HepG2 (cell line): ENCODE results near the gene TPX2. TPM values are rescaled to one million over a fixed set of nuclear protein-coding genes. Genes with fewer than 3 reads are reported as not detected.
A peak's percentile ranks its signal among the peaks of the same experiment; 100 is the strongest.

Experiments
- ATAC-seq: fragments of 200-7000 bp; cut with Tn5 transposase; 3 replicates; pipeline ENCODE4 v1.9.1; 2020; ENCODE audit warnings: mild to moderate bottlenecking, moderate library complexity
- BruUV-seq: library from RNA; stranded (reverse); fragments of 400-500 nt; replicated peaks from 2 replicates; lab custom pipeline; 2021; lab: Mats Ljungman, UMichigan
- CTCF ChIA-PET: fragments of 300-600 bp; formaldehyde crosslinking; extraction: SDS; loops from one replicate; lab custom pipeline; 2021; ENCODE audit warnings: low total read pairs, inconsistent platforms, low intra/inter-chr PET ratio; lab: Yijun Ruan, JAX
- POLR2A ChIA-PET: fragments of 350-600 bp; sonication (Branson Sonifier 250); formaldehyde crosslinking; loops from one replicate; lab custom pipeline; 2020; ENCODE audit warnings: antibody characterized with exemption, inconsistent platforms; lab: Yijun Ruan, JAX
- DNase-seq: peaks from one replicate; pipeline ENCODE4 v3.0.0-alpha.2; 2015; ENCODE audit warnings: low spot score
- FAIRE-seq: peaks from 3 replicates; lab custom pipeline; 2011; peaks lifted over from hg19 to GRCh38; lab: Jason Lieb, UNC
- H2AFZ ChIP-seq: one replicate; pipeline ENCODE4 v1.6.1; 2011; ENCODE audit warnings: low read length, inconsistent platforms
- H3K27ac ChIP-seq: fragments of 300-600 bp; 3 replicates; pipeline ENCODE4 v1.8.0; 2011; ENCODE audit warnings: mixed run types, mild to moderate bottlenecking, mixed read lengths, low read length, inconsistent platforms; ENCODE audit not compliant: insufficient read depth; ENCODE audit errors: extremely low read length
- H3K27me3 ChIP-seq, 2 experiments: fragments of 200-600 bp in 1 of 2; 2 replicates in 1 of 2; 3 replicates in 1 of 2; pipeline versions ENCODE4 v1.6.0 to v1.8.0; 2011; ENCODE audit warnings: low read length in 2 of 2, mild to moderate bottlenecking in 2 of 2, moderate library complexity in 2 of 2, inconsistent platforms in 1 of 2; ENCODE audit not compliant: insufficient read depth in 2 of 2, control insufficient read depth in 1 of 2
- H3K36me3 ChIP-seq, 2 experiments: fragments of 200-600 bp in 1 of 2; replicated peaks in 1 of 2; 2 replicates in 1 of 2; 3 replicates in 1 of 2; pipeline versions ENCODE4 v1.5.1 to v1.8.0; 2011; ENCODE audit warnings: low read length in 2 of 2, inconsistent platforms in 1 of 2; ENCODE audit not compliant: insufficient read depth in 2 of 2, control insufficient read depth in 1 of 2
- H3K4me1 ChIP-seq: 2 replicates; pipeline ENCODE4 v1.5.1; 2012; ENCODE audit warnings: low read length, inconsistent platforms; ENCODE audit not compliant: insufficient read depth
- H3K4me2 ChIP-seq: 2 replicates; pipeline ENCODE4 v1.6.0; 2011; ENCODE audit warnings: low read depth, low read length, inconsistent platforms
- H3K4me3 ChIP-seq, 3 experiments: fragments of 200-600 bp in 1 of 3; sonication (generic), shearing (Covaris generic) in 1 of 3; replicated peaks in 1 of 3; 2 replicates each; pipeline ENCODE4 v1.5.1; 2011 to 2016; ENCODE audit warnings: low read length in 3 of 3, inconsistent platforms in 2 of 3, low read depth in 2 of 3, mild to moderate bottlenecking in 2 of 3, control low read depth in 1 of 3, mixed read lengths in 1 of 3; ENCODE audit not compliant: insufficient read depth in 1 of 3
- H3K79me2 ChIP-seq: one replicate; pipeline ENCODE4 v1.6.1; 2011; ENCODE audit warnings: low read length, inconsistent platforms; ENCODE audit not compliant: insufficient read depth
- H3K9ac ChIP-seq: 2 replicates; pipeline ENCODE4 v1.6.0; 2011; ENCODE audit warnings: mild to moderate bottlenecking, low read depth, low read length, inconsistent platforms; ENCODE audit not compliant: insufficient read depth
- H3K9me3 ChIP-seq: 2 replicates; pipeline ENCODE4 v1.5.1; 2012; ENCODE audit warnings: mild to moderate bottlenecking, low read length
- H4K20me1 ChIP-seq: 2 replicates; pipeline ENCODE4 v1.6.0; 2011; ENCODE audit warnings: inconsistent platforms, mild to moderate bottlenecking, low read length, moderate library complexity; ENCODE audit not compliant: insufficient read depth
- BRF2 ChIP-seq: sonication (generic); formaldehyde crosslinking; IDR thresholded peaks from 2 replicates; pipeline ENCODE4 v1.8.1; 2022; ENCODE audit warnings: mild to moderate bottlenecking, missing genetic modification reagents
- CHD4 ChIP-seq: fragments of 200-600 bp; sonication (generic); IDR thresholded peaks from 2 replicates; pipeline ENCODE4 v1.7.0; 2017; ENCODE audit warnings: mild to moderate bottlenecking, low read length, borderline replicate concordance
- HCFC1 ChIP-seq: fragments of 150-350 bp; IDR thresholded peaks from 2 replicates; pipeline ENCODE4 v1.6.1; 2014; ENCODE audit warnings: low read depth, low read length
- HMG20B ChIP-seq: conservative IDR thresholded peaks from 2 replicates; pipeline ENCODE4 v1.6.1; 2016; ENCODE audit warnings: missing genetic modification reagents, missing compliant biosample characterization
- IRX3 ChIP-seq: sonication (generic); formaldehyde crosslinking; IDR thresholded peaks from 2 replicates; pipeline ENCODE4 v1.8.1; 2023; ENCODE audit warnings: mild to moderate bottlenecking, low read depth, missing genetic modification reagents, borderline replicate concordance
- KMT2B ChIP-seq: IDR thresholded peaks from 2 replicates; pipeline ENCODE4 v1.6.1; 2016; ENCODE audit warnings: missing genetic modification reagents, missing compliant biosample characterization
- MLXIP ChIP-seq: sonication (generic); formaldehyde crosslinking; IDR thresholded peaks from 2 replicates; pipeline ENCODE4 v1.9.0; 2021; ENCODE audit warnings: missing genetic modification reagents, borderline replicate concordance
- NFKB2 ChIP-seq: sonication (generic); formaldehyde crosslinking; IDR thresholded peaks from 2 replicates; pipeline ENCODE4 v1.4.0; 2020; ENCODE audit warnings: missing genetic modification reagents, borderline replicate concordance
- NR2C2 ChIP-seq: sonication (generic); formaldehyde crosslinking; IDR thresholded peaks from 2 replicates; pipeline ENCODE4 v1.4.0; 2020; ENCODE audit warnings: missing genetic modification reagents, mild to moderate bottlenecking, moderate library complexity, borderline replicate concordance
- RNF219 ChIP-seq: sonication (generic); formaldehyde crosslinking; IDR thresholded peaks from 2 replicates; pipeline ENCODE4 v1.5.0; 2020; ENCODE audit warnings: mild to moderate bottlenecking, missing genetic modification reagents
- SMC3 ChIP-seq: IDR thresholded peaks from 2 replicates; pipeline ENCODE4 v1.6.1; 2011; ENCODE audit warnings: low read length, improper control_type of control experiment
- SP2 ChIP-seq: sonication (generic); formaldehyde crosslinking; IDR thresholded peaks from 2 replicates; pipeline ENCODE4 v1.5.1; 2020; ENCODE audit warnings: mild to moderate bottlenecking, missing genetic modification reagents
- TEAD3 ChIP-seq: optimal IDR thresholded peaks from 2 replicates; pipeline ENCODE3; 2016; ENCODE audit warnings: borderline replicate concordance
- ZBTB25 ChIP-seq: IDR thresholded peaks from 2 replicates; pipeline ENCODE4 v1.6.1; 2018; ENCODE audit warnings: missing genetic modification reagents
- ZNF639 ChIP-seq: conservative IDR thresholded peaks from 2 replicates; pipeline ENCODE4 v1.6.1; 2018; ENCODE audit warnings: missing genetic modification reagents
- WGBS: methylation state at CpG from one replicate; pipeline ENCODE4 v1.1.6; 2017; ENCODE audit warnings: low lambda C conversion rate; 5-methylcytosine and 5-hydroxymethylcytosine counted together
- in situ Hi-C: cut with HindIII; loops from 2 replicates; pipeline ENCODE4 v1.10.0; 2017; ENCODE audit warnings: low pct_unique_long_range_greater_than_20kb; ENCODE audit not compliant: extremely low pct_ligation_motif_present
- intact Hi-C: fragments of 100-400 bp; cut with micrococcal nuclease; formaldehyde crosslinking; loops from one replicate; pipeline ENCODE4 v1.10.0; 2022; ENCODE audit not compliant: unreplicated experiment
- polyA plus RNA-seq, 8 experiments: library from polyadenylated mRNA; depleted of rRNA in 3 of 8; stranded (reverse) in 7 of 8; unstranded in 1 of 8; fragments of >200 nt; fragmentation: Illumina TruSeq in 4 of 8; extraction: Trizol in 4 of 8; gene quantifications; 2 replicates each; pipeline versions ENCODE4 v1.2.1 to v1.2.3, GENCODE V29; 2011 to 2016; ENCODE audit warnings: low read depth in 4 of 8, missing spikeins in 1 of 8, mixed read lengths in 1 of 8; ENCODE audit not compliant: insufficient read depth in 1 of 8
- total RNA-seq, 5 experiments: library from RNA; depleted of rRNA; stranded (reverse); fragments of >200 nt; fragmentation: Illumina TruSeq; extraction: Trizol; gene quantifications; 2 replicates each; pipeline ENCODE4 v1.2.3, GENCODE V29; 2016; ENCODE audit warnings: low read depth in 1 of 5

The TPX2 gene
- total and polyA plus RNA-seq, 2 of the 13 experiments (the other 11 are each of a cell fraction or from before 2014, with no cell fraction given), result 34.3 to 124 TPM

- no peak for TF ChIP-seq MLXIP (CRISPR knock-in tag)
- no peak for TF ChIP-seq TEAD3
- TF ChIP-seq SMC3, result no peak
- TF ChIP-seq KMT2B (CRISPR knock-in tag), result no peak
- no peak for TF ChIP-seq BRF2 (CRISPR knock-in tag)
- no peak for TF ChIP-seq ZNF639 (CRISPR knock-in tag)
- TF ChIP-seq, all 625 proteins: peak for 48
Measured at GRCh38 chr20:31739550-31739977, 474 bp downstream of the TPX2 start (continued).

- in situ Hi-C loops (no loop called here), intact Hi-C loops (no loop called here)
- CTCF ChIA-PET, result no interaction called here
- ATAC-seq (no peak), DNase-seq (no peak), FAIRE-seq (no peak)
- POLR2A ChIA-PET, result interaction anchor here (0.7 to 3.2 kb wide), 6 partner anchors 13 to 132 kb away, joined by 3 to 34 read pairs (median 8); no protein-coding TSS in a partner anchor
- H3K9me3 ChIP-seq, result no peaks in the 10 kb centered on the region
- H2AFZ ChIP-seq, result peak overlapping the region; percentile 33
- whole genome bisulfite sequencing, result 0% methylated on average over 1 of the region's 1 CpG
- peaks cover 41% of the 10 kb centered on the region for H3K4me1 ChIP-seq
- peaks cover 66% of the 10 kb centered on the region for H3K79me2 ChIP-seq
- peaks cover 2 to 15% of the 10 kb centered on the region in 2 experiments; a peak in 3 of 5 replicates for H3K36me3 ChIP-seq
- no TSS peak for BruUV-seq
- H3K27ac ChIP-seq, result peak overlapping the region; percentile 84
- H4K20me1 ChIP-seq, result no peaks in the 10 kb centered on the region
- H3K4me3 ChIP-seq, result peak overlapping the region; percentile 90 to 97 (median 93)
- peaks cover 0 to 3% of the 10 kb centered on the region in 2 experiments; a peak in 2 of 5 replicates for H3K27me3 ChIP-seq
- H3K4me2 ChIP-seq, result peak overlapping the region; percentile 93
- H3K9ac ChIP-seq, result peak overlapping the region; percentile 90
- TF ChIP-seq CHD4, result no peak
- TF ChIP-seq SP2 (CRISPR knock-in tag), result no peak
- TF ChIP-seq NR2C2, result no peak
- TF ChIP-seq RNF219, result no peak
- no peak for TF ChIP-seq HCFC1
- no peak for TF ChIP-seq ZBTB25
- no peak for TF ChIP-seq NFKB2
- no peak for TF ChIP-seq HMG20B (CRISPR knock-in tag)
- TF ChIP-seq IRX3, result no peak
Measured at GRCh38 chr20:31740208-31740607, 1.1 kb downstream of the TPX2 start.
